GM18861 (cell line): ENCODE results near the gene HMOX2.

Source experiments
- ATAC-seq: cut with Tn5 transposase; IDR thresholded peaks from one replicate; pipeline ENCODE4 v1.9.1; 2021; ENCODE audit not compliant: unreplicated experiment

HMOX2 gene

DNA sequence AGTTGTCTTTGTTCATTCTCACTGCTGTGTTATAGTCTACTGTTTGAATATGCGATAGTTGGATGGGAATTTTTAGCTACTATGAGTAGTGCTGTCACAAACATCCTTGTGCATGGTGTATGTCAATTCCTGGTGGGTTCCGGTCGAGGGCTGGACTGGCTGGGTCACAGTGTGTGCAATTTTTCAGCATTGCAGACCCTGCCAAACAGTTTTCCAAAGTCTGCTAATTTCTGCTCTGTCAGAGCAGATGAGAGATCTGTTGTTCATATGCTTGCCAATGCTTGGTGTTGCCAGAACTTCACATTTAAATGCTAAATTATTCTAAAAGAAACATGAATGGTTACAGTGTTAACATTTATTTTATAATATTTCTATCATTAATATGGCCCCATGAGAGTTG lies 76.3 kb downstream of the HMOX2 start:
- ATAC-seq: no peak

DNA sequence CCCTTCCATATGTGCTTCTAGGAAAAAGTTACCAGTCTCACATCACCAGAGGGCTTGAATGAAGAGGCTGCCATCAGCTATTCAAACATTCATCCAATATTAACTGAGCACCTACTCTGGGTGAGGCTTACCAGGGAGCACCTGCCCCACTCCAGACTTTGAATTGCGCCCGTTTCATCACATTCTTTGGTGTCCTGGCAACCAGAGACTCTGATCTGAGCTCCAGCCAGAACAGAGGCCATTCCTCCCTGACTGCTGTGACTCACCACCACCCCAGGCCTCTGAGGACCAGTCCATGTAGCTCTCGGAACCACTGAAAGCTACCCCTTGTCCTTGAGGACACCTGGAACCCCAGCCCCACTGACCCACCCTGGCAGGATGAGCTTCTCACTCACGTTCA lies 79.9 kb downstream of the HMOX2 start, which contains the start of gene C16orf96:
Gene C16orf96, plus strand, starts transcription at position 229 of the 400 bp plus-strand sequence. Its CDS starts 150 bp downstream, at position 379.
- no peak for ATAC-seq

DNA sequence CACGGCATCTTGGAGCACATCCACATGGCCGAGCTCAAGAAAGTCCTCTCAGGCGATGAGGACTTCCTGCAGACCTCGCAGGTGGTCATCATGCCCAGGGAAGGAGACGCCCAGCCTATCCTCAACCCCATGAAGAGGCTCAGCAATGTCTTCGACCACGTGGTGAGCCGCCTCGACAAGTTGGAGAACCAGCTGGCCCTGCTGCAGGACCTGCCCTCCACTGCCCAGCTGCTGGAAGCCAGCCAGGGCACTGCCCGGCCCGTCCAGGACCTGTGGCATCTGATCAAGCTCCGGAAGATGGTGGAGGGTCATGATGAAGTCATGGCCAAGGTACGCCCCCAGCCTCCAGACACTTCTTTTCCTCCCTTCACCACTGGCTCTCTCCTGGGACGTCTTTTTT lies 80.4 kb downstream of the HMOX2 start:
- ATAC-seq: no peak

DNA sequence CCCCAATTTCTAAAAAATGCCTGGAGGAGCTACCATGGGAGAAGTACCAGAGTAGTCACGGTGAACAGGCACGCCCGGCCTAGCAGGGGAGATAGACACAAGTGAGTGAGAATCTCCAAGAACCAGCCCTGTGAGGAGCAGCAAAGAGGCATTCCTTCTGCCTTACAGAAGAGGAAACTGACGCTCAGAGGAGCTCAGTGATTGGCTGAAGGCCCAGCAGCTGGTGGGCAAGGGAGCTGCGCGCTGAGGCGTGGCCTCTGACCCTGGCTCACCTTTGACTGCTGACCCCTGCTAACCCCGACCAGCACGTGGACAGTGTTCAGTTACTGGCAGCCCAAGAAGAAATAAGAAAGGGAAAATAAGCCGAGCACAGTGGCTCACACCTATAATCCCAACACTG lies 81.8 kb downstream of the HMOX2 start:
- no peak for ATAC-seq
